Measurements from ENCODE around the gene C1QTNF12. TPM values are rescaled to one million over a fixed set of nuclear protein-coding genes. Genes with fewer than 3 reads are reported as not detected.

Gene C1QTNF12
- total RNA-seq, result under 1 TPM in 2 of 4 donors, not detected in 2; 0.33 to 0.52 TPM

GRCh38 chr1:1246577-1247340 is at the start of gene C1QTNF12:
C1QTNF12 (minus strand) TSS chr1:1246722; CDS start chr1:1246690, 32 bp downstream.
- DNase-seq (ENCODE audit: extremely low spot score), result no peak
- Histone ChIP-seq H3K4me3 (peak within 1 kb of the TSS in 2 of 4 donors; percentile 5 to 24), H3K4me1 (peaks cover 3 to 19% (median 15%) of the 10 kb centered on the region in 4 donors), H3K27me3 (peaks cover 0 to 41% (median 18%) of the 10 kb centered on the region in 4 donors), H3K9me3 (no peaks in the 10 kb centered on the region), H3K27ac (replicated peaks in 1 of 4) (no peak within 1 kb of the TSS), H3K36me3 (peaks cover 0 to 31% (median 6%) of the 10 kb centered on the region in 4 donors)
- WGBS, result 2% methylated on average over 9 of the region's 74 CpGs
- TF ChIP-seq POLR2AphosphoS5 (IDR thresholded peaks at IDR 0.05) (no peak), CTCF (IDR thresholded peaks at IDR 0.05) (no peak), POLR2A (IDR thresholded peaks at IDR 0.05; ENCODE audit: low read depth) (no peak), EP300 (IDR thresholded peaks at IDR 0.05) (no peak)
- intact Hi-C loops (cut with DNase I), result no loop called here

GRCh38 chr1:1295154-1295923 is 48.8 kb upstream of the C1QTNF12 start:
- Histone ChIP-seq H3K9me3 (no peaks in the 10 kb centered on the region), H3K4me3 (no peak overlapping the region), H3K4me1 (peaks cover 0 to 27% (median 14%) of the 10 kb centered on the region in 4 donors), H3K27me3 (no peaks in the 10 kb centered on the region), H3K36me3 (peaks cover 4 to 70% (median 54%) of the 10 kb centered on the region in 4 donors), H3K27ac (replicated peaks in 1 of 4) (no peak overlapping the region)
- DNase-seq (ENCODE audit: extremely low spot score), result no peak
- intact Hi-C loops (cut with DNase I), result no loop called here
- 95% methylated on average over 33 of the region's 35 CpGs for WGBS
- TF ChIP-seq CTCF (IDR thresholded peaks at IDR 0.05), result no peak
- TF ChIP-seq EP300 (IDR thresholded peaks at IDR 0.05), result no peak
- TF ChIP-seq POLR2A (IDR thresholded peaks at IDR 0.05; ENCODE audit: low read depth), result no peak
- TF ChIP-seq POLR2AphosphoS5 (IDR thresholded peaks at IDR 0.05), result no peak

GRCh38 chr1:1294250-1294890 is 47.8 kb upstream of the C1QTNF12 start:
- 83% methylated on average over 16 of the region's 58 CpGs for WGBS
- peaks cover 0 to 28% (median 14%) of the 10 kb centered on the region in 4 donors for H3K4me1 ChIP-seq
- H3K4me3 ChIP-seq, result no peak overlapping the region
- intact Hi-C loops (cut with DNase I), result loop anchor here (5.0 kb wide), 1 partner anchor 262 kb away; no protein-coding TSS in a partner anchor
- H3K27ac ChIP-seq (replicated peaks in 1 of 4), result no peak overlapping the region
- peaks cover 4 to 62% (median 49%) of the 10 kb centered on the region in 4 donors for H3K36me3 ChIP-seq
- no peaks in the 10 kb centered on the region for H3K9me3 ChIP-seq
- TF ChIP-seq CTCF (IDR thresholded peaks at IDR 0.05) (no peak), POLR2A (IDR thresholded peaks at IDR 0.05; ENCODE audit: low read depth) (no peak), POLR2AphosphoS5 (IDR thresholded peaks at IDR 0.05) (no peak)
- no peak for DNase-seq (ENCODE audit: extremely low spot score)
- no peaks in the 10 kb centered on the region for H3K27me3 ChIP-seq

GRCh38 chr1:1293263-1294249 is 47.0 kb upstream of the C1QTNF12 start:
- no peak for DNase-seq (ENCODE audit: extremely low spot score)
- peaks cover 4 to 54% (median 46%) of the 10 kb centered on the region in 4 donors for H3K36me3 ChIP-seq
- 67% methylated on average over 37 of the region's 94 CpGs for WGBS

More at GRCh38 chr1:1293263-1294249, 47.0 kb upstream of the C1QTNF12 start:
- Histone ChIP-seq H3K9me3 (no peaks in the 10 kb centered on the region), H3K4me1 (peaks cover 0 to 20% (median 14%) of the 10 kb centered on the region in 4 donors), H3K4me3 (no peak overlapping the region), H3K27me3 (no peaks in the 10 kb centered on the region), H3K27ac (replicated peaks in 1 of 4) (no peak overlapping the region)
- no peak for TF ChIP-seq POLR2A (IDR thresholded peaks at IDR 0.05; ENCODE audit: low read depth)
- TF ChIP-seq POLR2AphosphoS5 (IDR thresholded peaks at IDR 0.05), result no peak
- TF ChIP-seq EP300 (IDR thresholded peaks at IDR 0.05), result no peak
- no peak for TF ChIP-seq CTCF (IDR thresholded peaks at IDR 0.05)
- intact Hi-C loops (cut with DNase I), result loop anchor here (5.0 kb wide), 1 partner anchor 261 kb away; no protein-coding TSS in a partner anchor
